K562 (cell line): ENCODE data around the gene SAFB. TPM values are rescaled to one million over a fixed set of nuclear protein-coding genes. Genes with fewer than 3 reads are reported as not detected.

Experiments
- ATAC-seq: fragments of 200-7000 bp; cut with Tn5 transposase; 3 replicates; pipeline ENCODE4 v1.9.1; 2020; ENCODE audit warnings: moderate library complexity
- BruUV-seq: library from RNA; stranded (reverse); fragments of 400-500 nt; replicated peaks from 2 replicates; lab custom pipeline; 2021; lab: Mats Ljungman, UMichigan
- CTCF ChIA-PET: fragments of 300-600 bp; formaldehyde crosslinking; extraction: SDS; loops from one replicate; lab custom pipeline; 2021; ENCODE audit warnings: low intra/inter-chr PET ratio; lab: Yijun Ruan, JAX
- POLR2A ChIA-PET: fragments of 300-600, 350-650 bp; sonication (Branson Sonifier 250); formaldehyde crosslinking; extraction: SDS; loops from one replicate; lab custom pipeline; 2021; ENCODE audit warnings: antibody characterized with exemption, inconsistent platforms; lab: Yijun Ruan, JAX
- DNase-seq, 4 experiments: peaks; one replicate each; pipeline versions ENCODE4 v3.0.0 to v3.0.0-alpha.2; 2011 to 2018; ENCODE audit warnings: low spot score in 3 of 4, mixed read lengths in 3 of 4; ENCODE audit errors: extremely low read depth in 1 of 4
- FAIRE-seq: peaks from 2 replicates; lab custom pipeline; 2011; peaks lifted over from hg19 to GRCh38; lab: Jason Lieb, UNC
- H2AFZ ChIP-seq: 2 replicates; pipeline ENCODE4 v1.6.0; 2011; ENCODE audit warnings: low read depth, low read length, control low read depth, inconsistent platforms
- H3K27ac ChIP-seq: fragments of 200-600 bp; 3 replicates; pipeline ENCODE4 v1.8.0; 2011; ENCODE audit warnings: low read depth, mild to moderate bottlenecking, control low read depth, inconsistent platforms, low read length, moderate library complexity, mixed read lengths; ENCODE audit errors: extremely low read depth
- H3K27me3 ChIP-seq, 2 experiments: fragments of 300-600 bp in 1 of 2; 2 replicates in 1 of 2; 3 replicates in 1 of 2; pipeline versions ENCODE4 v1.6.0 to v1.8.0; 2011; ENCODE audit warnings: inconsistent platforms in 2 of 2, low read length in 2 of 2, mild to moderate bottlenecking in 1 of 2, mixed read lengths in 1 of 2, moderate library complexity in 1 of 2; ENCODE audit not compliant: control insufficient read depth in 2 of 2, insufficient read depth in 2 of 2
- H3K36me3 ChIP-seq: fragments of 300-600 bp; 3 replicates; pipeline ENCODE4 v1.8.0; 2011; ENCODE audit warnings: mild to moderate bottlenecking, low read length, inconsistent platforms; ENCODE audit not compliant: control insufficient read depth, insufficient read depth
- H3K4me1 ChIP-seq, 2 experiments: fragments of 200-600 bp in 1 of 2; replicated peaks in 1 of 2; 2 replicates in 1 of 2; 3 replicates in 1 of 2; pipeline versions ENCODE4 v1.5.1 to v1.8.0; 2011; ENCODE audit warnings: inconsistent platforms in 2 of 2, low read length in 2 of 2, mild to moderate bottlenecking in 1 of 2, mixed read lengths in 1 of 2, moderate library complexity in 1 of 2; ENCODE audit not compliant: control insufficient read depth in 2 of 2, insufficient read depth in 2 of 2
- H3K4me2 ChIP-seq: 2 replicates; pipeline ENCODE4 v1.6.1; 2011; ENCODE audit warnings: low read length, control low read depth, inconsistent platforms, mixed read lengths; ENCODE audit not compliant: insufficient read depth
- H3K4me3 ChIP-seq: fragments of 200-600 bp; sonication (generic), shearing (Covaris generic); 2 replicates; pipeline ENCODE4 v1.5.1; 2016; ENCODE audit warnings: control low read depth, inconsistent platforms
- H3K79me2 ChIP-seq: fragments of 200-600 bp; 3 replicates; pipeline ENCODE4 v1.8.0; 2011; ENCODE audit warnings: low read length, inconsistent platforms; ENCODE audit not compliant: control insufficient read depth, insufficient read depth
- H3K9ac ChIP-seq, 2 experiments: 2 replicates each; pipeline versions ENCODE4 v1.6.0 to v1.6.1; 2011; ENCODE audit warnings: low read depth in 2 of 2, low read length in 2 of 2, control low read depth in 1 of 2, inconsistent platforms in 1 of 2, mild to moderate bottlenecking in 1 of 2, mixed read lengths in 1 of 2; ENCODE audit not compliant: insufficient read depth in 1 of 2
- H3K9me1 ChIP-seq: one replicate; pipeline ENCODE4 v1.6.0; 2011; ENCODE audit warnings: inconsistent platforms, mild to moderate bottlenecking, low read length, moderate library complexity; ENCODE audit not compliant: control insufficient read depth, insufficient read depth
- H3K9me3 ChIP-seq: replicated peaks from 2 replicates; pipeline ENCODE4 v1.5.1; 2011; ENCODE audit warnings: low read depth, low read length, inconsistent platforms; ENCODE audit not compliant: control insufficient read depth, insufficient read depth
- H4K20me1 ChIP-seq: replicated peaks from 2 replicates; pipeline ENCODE4 v1.6.1; 2011; ENCODE audit warnings: low read length, inconsistent platforms, mixed read lengths; ENCODE audit not compliant: control insufficient read depth, insufficient read depth
- EP300 ChIP-seq: IDR thresholded peaks from 2 replicates; pipeline ENCODE4 v1.6.1; 2012; ENCODE audit warnings: low read length, improper control_type of control experiment
- KDM1A ChIP-seq, 2 experiments: fragments of 450-650 bp; IDR thresholded peaks; 2 replicates each; pipeline ENCODE4 v1.6.1; 2016; ENCODE audit warnings: mild to moderate bottlenecking in 2 of 2
- KHSRP ChIP-seq: fragments of 450-650 bp; IDR thresholded peaks from 2 replicates; pipeline ENCODE4 v1.6.1; 2017
- MYNN ChIP-seq, 2 experiments: sonication (generic); formaldehyde crosslinking in 1 of 2; IDR thresholded peaks; 2 replicates each; pipeline versions ENCODE4 v1.5.0 to v1.6.1; 2016 to 2020; ENCODE audit warnings: antibody characterized with exemption in 1 of 2, missing genetic modification reagents in 1 of 2
- POLR2A ChIP-seq: fragments of 450-650 bp; conservative IDR thresholded peaks from 2 replicates; pipeline ENCODE4 v1.6.1; 2016
- POLR2G ChIP-seq: fragments of 200-400 bp; formaldehyde crosslinking; IDR thresholded peaks from 2 replicates; pipeline ENCODE4 v1.6.1; 2017; ENCODE audit warnings: low read depth, mild to moderate bottlenecking, antibody characterized with exemption, low read length, moderate library complexity
- POU5F1 ChIP-seq: fragments of 150-350 bp; IDR thresholded peaks from 2 replicates; pipeline ENCODE4 v1.6.1; 2014; ENCODE audit warnings: borderline replicate concordance, low read length, low read depth, mild to moderate bottlenecking; ENCODE audit not compliant: partially characterized antibody
- SP1 ChIP-seq: sonication (generic); formaldehyde crosslinking; IDR thresholded peaks from 2 replicates; pipeline ENCODE4 v1.8.1; 2022; ENCODE audit warnings: mild to moderate bottlenecking, missing genetic modification reagents
- SRF ChIP-seq, 2 experiments: fragments of 250-450, 450-650 bp in 1 of 2; sonication (Bioruptor Pico) in 1 of 2; sonication (generic) in 1 of 2; formaldehyde crosslinking; IDR thresholded peaks; 2 replicates each; pipeline versions ENCODE4 v1.5.0 to v1.5.1; 2020 to 2022; ENCODE audit warnings: mild to moderate bottlenecking in 1 of 2, missing genetic modification reagents in 1 of 2
- TEAD4 ChIP-seq, 2 experiments: sonication (generic) in 1 of 2; formaldehyde crosslinking in 1 of 2; IDR thresholded peaks; 2 replicates each; pipeline versions ENCODE4 v1.6.1 to v1.8.0; 2012 to 2022; ENCODE audit warnings: borderline replicate concordance in 1 of 2, inconsistent platforms in 1 of 2, low read length in 1 of 2, mild to moderate bottlenecking in 1 of 2, missing genetic modification reagents in 1 of 2
- ZNF224 ChIP-seq: sonication (generic); formaldehyde crosslinking; IDR thresholded peaks from 2 replicates; pipeline ENCODE4 v1.8.0; 2022; ENCODE audit warnings: mild to moderate bottlenecking, missing genetic modification reagents
- WGBS: fragments of 100-300 bp; shearing (Covaris generic); methylation state at CpG from one replicate; pipeline ENCODE4 v1.1.6; 2016; ENCODE audit warnings: low coverage, mixed read lengths; ENCODE audit not compliant: insufficient coverage; ENCODE audit errors: missing lambda C conversion rate; 5-methylcytosine and 5-hydroxymethylcytosine counted together
- in situ Hi-C: fragments of 300-500 bp; cut with MboI; formaldehyde crosslinking; loops from 4 replicates; pipeline ENCODE4 v1.15.0; 2018; ENCODE audit warnings: inconsistent platforms, mixed read lengths
- intact Hi-C: fragments of 100-400 bp; cut with micrococcal nuclease; formaldehyde crosslinking; loops from 2 replicates; pipeline ENCODE4 v1.14.2; 2022
- polyA plus RNA-seq, 8 experiments: library from polyadenylated mRNA; depleted of rRNA in 4 of 8; stranded (reverse) in 5 of 8; unstranded in 3 of 8; fragments of >200 nt; fragmentation: Nextera tagmentation in 2 of 8; fragmentation: Illumina TruSeq in 1 of 8; extraction: Ambion mirVana in 2 of 8; extraction: Trizol in 1 of 8; gene quantifications; 2 replicates each; pipeline versions ENCODE4 v1.2.1 to v1.2.3, GENCODE V29; 2011 to 2014; ENCODE audit warnings: inconsistent platforms in 1 of 8, missing spikeins in 1 of 8
- total RNA-seq, 7 experiments: library from RNA; depleted of rRNA in 6 of 7; stranded (reverse); fragments of >200 nt in 6 of 7; fragmentation: Illumina TruSeq in 2 of 7; extraction: Trizol in 2 of 7; gene quantifications; 2 replicates each; pipeline versions ENCODE4 v1.2.1 to v1.2.3, GENCODE V29; 2011 to 2021; ENCODE audit warnings: low replicate concordance in 1 of 7
- TF ChIP-seq, protein P1 (sequence below): sonication (generic); formaldehyde crosslinking; IDR thresholded peaks from 2 replicates; pipeline ENCODE4 v1.8.0; 2022; ENCODE audit warnings: missing genetic modification reagents, mild to moderate bottlenecking, borderline replicate concordance
- TF ChIP-seq, protein P2 (sequence below): sonication (generic); formaldehyde crosslinking; IDR thresholded peaks from 2 replicates; pipeline ENCODE4 v1.8.1; 2023; ENCODE audit warnings: missing genetic modification reagents, mild to moderate bottlenecking, borderline replicate concordance
- TF ChIP-seq, protein P3 (sequence below): IDR thresholded peaks from 3 replicates; pipeline ENCODE4 v1.6.1; 2011; ENCODE audit warnings: borderline replicate concordance, mild to moderate bottlenecking; ENCODE audit not compliant: insufficient read length, insufficient read depth

SAFB gene
- total and polyA plus RNA-seq, 9 of the 15 experiments (the other 6 are each of a cell fraction or from before 2014, with no cell fraction given), result 1.1 to 151 (median 83.1) TPM

DNA sequence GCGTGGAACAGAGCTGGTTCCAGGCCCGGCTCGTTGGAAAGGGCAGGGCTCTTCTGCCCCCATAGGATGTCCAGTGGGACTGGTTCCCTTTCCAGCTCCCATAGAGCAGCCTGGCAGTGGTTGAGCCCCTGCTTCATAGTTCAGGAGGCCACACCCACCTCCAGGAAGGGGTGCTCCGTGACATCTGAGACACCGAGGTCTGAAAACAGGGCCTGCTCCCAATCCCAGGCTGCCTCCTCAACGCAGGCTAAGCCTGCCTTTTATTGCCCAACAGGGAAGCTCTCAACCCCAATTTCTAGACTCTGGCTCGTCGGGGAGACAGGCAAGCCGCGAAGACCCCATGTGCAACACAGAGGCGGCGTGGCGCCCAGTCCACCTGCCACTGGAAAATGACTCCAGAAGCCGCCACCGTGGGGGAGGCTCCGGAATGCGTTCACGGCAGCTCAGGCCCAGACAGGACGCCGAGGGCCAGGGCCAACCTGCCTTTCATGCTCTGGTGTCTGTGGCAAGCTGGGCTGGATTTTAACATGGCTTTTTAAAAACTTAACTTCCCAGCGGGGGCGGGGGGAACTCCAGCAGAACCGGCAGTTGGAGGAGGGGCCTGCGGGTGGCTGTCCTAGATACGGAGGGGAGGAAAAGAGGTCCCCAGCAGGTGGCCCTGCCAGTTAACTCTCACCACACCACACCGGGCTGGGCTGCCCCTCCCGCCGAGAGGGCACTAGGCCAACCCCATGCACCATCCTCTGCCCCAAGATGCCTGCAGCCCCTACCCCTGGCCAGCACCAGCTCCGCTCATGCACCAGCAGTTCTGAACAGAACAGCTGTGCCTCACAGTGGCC, 37.2 kb upstream of the SAFB start:
- CTCF ChIA-PET, result no interaction called here
- H2AFZ ChIP-seq, result peak overlapping the region; percentile 58
- peaks cover 3% of the 10 kb centered on the region; the same call in 2 of the 3 replicates for H3K79me2 ChIP-seq
- POLR2A ChIA-PET, result interaction anchor here (0.6 to 1.5 kb wide), 9 partner anchors 12 to 82 kb away, joined by 3 to 7 read pairs (median 3); partner anchors contain the start of genes SAFB and SAFB2
- H3K4me2 ChIP-seq, result peak overlapping the region; percentile 40
- H3K27me3 ChIP-seq, result no peaks in the 10 kb centered on the region
- peak overlapping the region; percentile 10; the same call in 1 of the 2 replicates for H3K4me3 ChIP-seq
- WGBS, result 21% methylated on average over 18 of the region's 29 CpGs
- intact Hi-C loops (no loop called here), in situ Hi-C loops (no loop called here)
- peak overlapping the region; percentile 52 to 87 for H3K9ac ChIP-seq
- H4K20me1 ChIP-seq, result no peaks in the 10 kb centered on the region; the same call in 1 of the 2 replicates
- FAIRE-seq (peak; percentile 76), DNase-seq (peak; percentile 81 to 84 (median 84)), ATAC-seq (peak; percentile 93)
- H3K27ac ChIP-seq, result peak overlapping the region; percentile 85
- peaks cover 77% of the 10 kb centered on the region; the same call in 2 of the 3 replicates for H3K36me3 ChIP-seq
- no TSS peak for BruUV-seq
- H3K9me1 ChIP-seq, result no peaks in the 10 kb centered on the region
- peaks cover 14 to 39% of the 10 kb centered on the region in 2 experiments for H3K4me1 ChIP-seq
- no peaks in the 10 kb centered on the region for H3K9me3 ChIP-seq
- TF ChIP-seq SP1 (CRISPR knock-in tag) (no peak), MYNN (IDR thresholded peaks at IDR 0.05) (peak; percentile 73; the same call in 1 of the 2 replicates), MYNN (CRISPR knock-in tag; IDR thresholded peaks at IDR 0.05) (no peak), SRF (CRISPR knock-in tag; IDR thresholded peaks at IDR 0.05) (no peak), TEAD4 (IDR thresholded peaks at IDR 0.05; ENCODE audit: low read length) (no peak), TEAD4 (CRISPR knock-in tag; IDR thresholded peaks at IDR 0.05; ENCODE audit: borderline replicate concordance) (no peak), POLR2G (peak; percentile 71), KHSRP (no peak), POLR2A (peak; percentile 57), KDM1A (IDR thresholded peaks at IDR 0.05) (no peak), EP300 (peak; percentile 53; the same call in 1 of the 2 replicates), POU5F1 (no peak), ZNF224 (CRISPR knock-in tag) (no peak)
- TF ChIP-seq, protein P1, sequence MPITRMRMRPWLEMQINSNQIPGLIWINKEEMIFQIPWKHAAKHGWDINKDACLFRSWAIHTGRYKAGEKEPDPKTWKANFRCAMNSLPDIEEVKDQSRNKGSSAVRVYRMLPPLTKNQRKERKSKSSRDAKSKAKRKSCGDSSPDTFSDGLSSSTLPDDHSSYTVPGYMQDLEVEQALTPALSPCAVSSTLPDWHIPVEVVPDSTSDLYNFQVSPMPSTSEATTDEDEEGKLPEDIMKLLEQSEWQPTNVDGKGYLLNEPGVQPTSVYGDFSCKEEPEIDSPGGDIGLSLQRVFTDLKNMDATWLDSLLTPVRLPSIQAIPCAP, result no peak
- TF ChIP-seq, protein P2, sequence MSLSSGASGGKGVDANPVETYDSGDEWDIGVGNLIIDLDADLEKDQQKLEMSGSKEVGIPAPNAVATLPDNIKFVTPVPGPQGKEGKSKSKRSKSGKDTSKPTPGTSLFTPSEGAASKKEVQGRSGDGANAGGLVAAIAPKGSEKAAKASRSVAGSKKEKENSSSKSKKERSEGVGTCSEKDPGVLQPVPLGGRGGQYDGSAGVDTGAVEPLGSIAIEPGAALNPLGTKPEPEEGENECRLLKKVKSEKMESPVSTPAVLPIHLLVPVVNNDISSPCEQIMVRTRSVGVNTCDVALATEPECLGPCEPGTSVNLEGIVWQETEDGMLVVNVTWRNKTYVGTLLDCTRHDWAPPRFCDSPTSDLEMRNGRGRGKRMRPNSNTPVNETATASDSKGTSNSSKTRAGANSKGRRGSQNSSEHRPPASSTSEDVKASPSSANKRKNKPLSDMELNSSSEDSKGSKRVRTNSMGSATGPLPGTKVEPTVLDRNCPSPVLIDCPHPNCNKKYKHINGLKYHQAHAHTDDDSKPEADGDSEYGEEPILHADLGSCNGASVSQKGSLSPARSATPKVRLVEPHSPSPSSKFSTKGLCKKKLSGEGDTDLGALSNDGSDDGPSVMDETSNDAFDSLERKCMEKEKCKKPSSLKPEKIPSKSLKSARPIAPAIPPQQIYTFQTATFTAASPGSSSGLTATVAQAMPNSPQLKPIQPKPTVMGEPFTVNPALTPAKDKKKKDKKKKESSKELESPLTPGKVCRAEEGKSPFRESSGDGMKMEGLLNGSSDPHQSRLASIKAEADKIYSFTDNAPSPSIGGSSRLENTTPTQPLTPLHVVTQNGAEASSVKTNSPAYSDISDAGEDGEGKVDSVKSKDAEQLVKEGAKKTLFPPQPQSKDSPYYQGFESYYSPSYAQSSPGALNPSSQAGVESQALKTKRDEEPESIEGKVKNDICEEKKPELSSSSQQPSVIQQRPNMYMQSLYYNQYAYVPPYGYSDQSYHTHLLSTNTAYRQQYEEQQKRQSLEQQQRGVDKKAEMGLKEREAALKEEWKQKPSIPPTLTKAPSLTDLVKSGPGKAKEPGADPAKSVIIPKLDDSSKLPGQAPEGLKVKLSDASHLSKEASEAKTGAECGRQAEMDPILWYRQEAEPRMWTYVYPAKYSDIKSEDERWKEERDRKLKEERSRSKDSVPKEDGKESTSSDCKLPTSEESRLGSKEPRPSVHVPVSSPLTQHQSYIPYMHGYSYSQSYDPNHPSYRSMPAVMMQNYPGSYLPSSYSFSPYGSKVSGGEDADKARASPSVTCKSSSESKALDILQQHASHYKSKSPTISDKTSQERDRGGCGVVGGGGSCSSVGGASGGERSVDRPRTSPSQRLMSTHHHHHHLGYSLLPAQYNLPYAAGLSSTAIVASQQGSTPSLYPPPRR (CRISPR knock-in tag), result no peak
- TF ChIP-seq, protein P3, sequence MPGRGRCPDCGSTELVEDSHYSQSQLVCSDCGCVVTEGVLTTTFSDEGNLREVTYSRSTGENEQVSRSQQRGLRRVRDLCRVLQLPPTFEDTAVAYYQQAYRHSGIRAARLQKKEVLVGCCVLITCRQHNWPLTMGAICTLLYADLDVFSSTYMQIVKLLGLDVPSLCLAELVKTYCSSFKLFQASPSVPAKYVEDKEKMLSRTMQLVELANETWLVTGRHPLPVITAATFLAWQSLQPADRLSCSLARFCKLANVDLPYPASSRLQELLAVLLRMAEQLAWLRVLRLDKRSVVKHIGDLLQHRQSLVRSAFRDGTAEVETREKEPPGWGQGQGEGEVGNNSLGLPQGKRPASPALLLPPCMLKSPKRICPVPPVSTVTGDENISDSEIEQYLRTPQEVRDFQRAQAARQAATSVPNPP, result no peak
